Esophagus muscularis mucosa (tissue), 4 donors: ENCODE results near the gene PLA2G4F.

Experiments
- EP300 ChIP-seq: sonication (generic); formaldehyde crosslinking; IDR thresholded peaks from one replicate; pipeline ENCODE4 v1.6.1; 2017; ENCODE audit warnings: antibody characterized with exemption
- POLR2A ChIP-seq: fragments of 450-650 bp; IDR thresholded peaks from one replicate; pipeline ENCODE4 v1.6.1; 2017; ENCODE audit warnings: antibody characterized with exemption, moderate library complexity, mild to moderate bottlenecking, low read depth
- POLR2AphosphoS5 ChIP-seq, 2 donors: sonication (generic); formaldehyde crosslinking; IDR thresholded peaks; one replicate each; pipeline ENCODE4 v1.6.1; 2017; ENCODE audit warnings: antibody characterized with exemption in 2 of 2
- TF ChIP-seq, protein P1 (sequence below), 3 experiments: fragments of 200-600 bp in 2 of 3; fragments of 450-650 bp in 1 of 3; sonication (generic) in 2 of 3; IDR thresholded peaks; one replicate each; pipeline ENCODE4 v1.5.1; 2017 to 2019; ENCODE audit warnings: antibody characterized with exemption in 3 of 3, mild to moderate bottlenecking in 2 of 3, moderate library complexity in 1 of 3

DNA sequence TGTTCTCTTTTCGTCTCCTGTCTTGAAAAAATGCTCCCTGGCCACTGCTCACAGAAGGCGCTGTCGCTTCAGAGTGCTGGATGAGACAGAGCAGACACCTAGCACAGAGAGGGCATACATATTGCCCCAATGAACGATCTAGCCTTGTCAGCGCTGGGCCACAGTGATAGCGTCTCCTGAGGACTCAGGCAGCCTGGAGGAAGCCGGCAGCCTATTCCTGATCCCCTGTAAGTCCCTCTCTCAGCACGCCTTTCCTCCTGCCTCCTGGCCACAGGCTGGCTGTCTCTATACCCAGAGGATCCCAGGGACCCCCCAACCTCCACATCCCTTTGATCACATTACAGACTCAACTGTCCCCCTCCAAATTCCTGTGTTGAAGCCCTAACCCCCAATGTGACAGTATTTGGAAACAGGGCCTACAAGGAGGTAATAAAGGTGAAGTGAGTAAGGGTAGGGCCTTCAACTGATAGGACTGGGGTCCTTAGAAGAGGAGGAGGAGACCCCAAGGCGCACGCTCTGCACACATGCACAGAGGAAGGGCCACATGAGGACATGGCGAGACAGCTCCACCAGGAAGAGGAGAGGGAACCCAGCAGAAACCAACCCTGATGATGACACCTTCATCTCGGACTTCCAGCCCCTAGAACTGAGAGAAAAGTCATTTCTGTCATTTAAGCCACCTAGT is 7.5 kb downstream of the PLA2G4F start:
- TF ChIP-seq, protein P1, sequence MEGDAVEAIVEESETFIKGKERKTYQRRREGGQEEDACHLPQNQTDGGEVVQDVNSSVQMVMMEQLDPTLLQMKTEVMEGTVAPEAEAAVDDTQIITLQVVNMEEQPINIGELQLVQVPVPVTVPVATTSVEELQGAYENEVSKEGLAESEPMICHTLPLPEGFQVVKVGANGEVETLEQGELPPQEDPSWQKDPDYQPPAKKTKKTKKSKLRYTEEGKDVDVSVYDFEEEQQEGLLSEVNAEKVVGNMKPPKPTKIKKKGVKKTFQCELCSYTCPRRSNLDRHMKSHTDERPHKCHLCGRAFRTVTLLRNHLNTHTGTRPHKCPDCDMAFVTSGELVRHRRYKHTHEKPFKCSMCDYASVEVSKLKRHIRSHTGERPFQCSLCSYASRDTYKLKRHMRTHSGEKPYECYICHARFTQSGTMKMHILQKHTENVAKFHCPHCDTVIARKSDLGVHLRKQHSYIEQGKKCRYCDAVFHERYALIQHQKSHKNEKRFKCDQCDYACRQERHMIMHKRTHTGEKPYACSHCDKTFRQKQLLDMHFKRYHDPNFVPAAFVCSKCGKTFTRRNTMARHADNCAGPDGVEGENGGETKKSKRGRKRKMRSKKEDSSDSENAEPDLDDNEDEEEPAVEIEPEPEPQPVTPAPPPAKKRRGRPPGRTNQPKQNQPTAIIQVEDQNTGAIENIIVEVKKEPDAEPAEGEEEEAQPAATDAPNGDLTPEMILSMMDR (IDR thresholded peaks at IDR 0.05), result no peak
- TF ChIP-seq POLR2A, result no peak
- no peak for TF ChIP-seq EP300
- no peak for TF ChIP-seq POLR2AphosphoS5 (IDR thresholded peaks at IDR 0.05)
